GM23248 (cell line): ENCODE measurements around the gene FMN2. TPM values are rescaled to one million over a fixed set of nuclear protein-coding genes. Genes with fewer than 3 reads are reported as not detected.

Source experiments
- DNase-seq: peaks from one replicate; pipeline ENCODE4 v3.0.0-alpha.2; 2015
- H2AFZ ChIP-seq: fragments of 200-600 bp; sonication (generic); 2 replicates; pipeline ENCODE4 v1.6.1; 2016; ENCODE audit warnings: antibody characterized with exemption
- H3F3A ChIP-seq: fragments of 200-600 bp; sonication (generic); 2 replicates; pipeline ENCODE4 v1.6.1; 2016; ENCODE audit warnings: mild to moderate bottlenecking, antibody characterized with exemption, mixed run types; ENCODE audit not compliant: insufficient read depth
- H3K27ac ChIP-seq: fragments of 200-600 bp; sonication (generic); 2 replicates; pipeline ENCODE4 v1.5.1; 2016; ENCODE audit warnings: mild to moderate bottlenecking
- H3K27me3 ChIP-seq: fragments of 200-600 bp; sonication (generic); replicated peaks from 2 replicates; pipeline ENCODE4 v1.6.1; 2016; ENCODE audit warnings: mild to moderate bottlenecking; ENCODE audit not compliant: insufficient read depth
- H3K36me3 ChIP-seq: fragments of 200-600 bp; sonication (generic); 2 replicates; pipeline ENCODE4 v1.6.1; 2016; ENCODE audit warnings: low read depth, mild to moderate bottlenecking
- H3K4me1 ChIP-seq: fragments of 200-600 bp; sonication (generic); 2 replicates; pipeline ENCODE4 v1.6.1; 2016; ENCODE audit warnings: mild to moderate bottlenecking; ENCODE audit not compliant: insufficient read depth
- H3K4me2 ChIP-seq: fragments of 200-600 bp; sonication (generic); one replicate; pipeline ENCODE4 v1.6.1; 2016; ENCODE audit warnings: mild to moderate bottlenecking; ENCODE audit not compliant: unreplicated experiment
- H3K4me3 ChIP-seq: fragments of 200-600 bp; sonication (generic); 2 replicates; pipeline ENCODE4 v1.5.1; 2016; ENCODE audit warnings: mild to moderate bottlenecking
- H3K79me2 ChIP-seq: fragments of 200-600 bp; sonication (generic); 2 replicates; pipeline ENCODE4 v1.6.1; 2016; ENCODE audit warnings: mild to moderate bottlenecking; ENCODE audit not compliant: insufficient read depth
- H3K9ac ChIP-seq: fragments of 200-600 bp; sonication (generic); 2 replicates; pipeline ENCODE4 v1.6.1; 2016; ENCODE audit warnings: mild to moderate bottlenecking
- H3K9me2 ChIP-seq: fragments of 200-600 bp; sonication (generic); 2 replicates; pipeline ENCODE4 v1.6.1; 2016; ENCODE audit warnings: mixed run types, mild to moderate bottlenecking, moderate library complexity; ENCODE audit not compliant: insufficient read depth
- H3K9me3 ChIP-seq: fragments of 200-600 bp; sonication (generic); one replicate; pipeline ENCODE4 v1.6.1; 2017; ENCODE audit warnings: low read depth
- H4K20me1 ChIP-seq: fragments of 200-600 bp; sonication (generic); 2 replicates; pipeline ENCODE4 v1.6.0; 2016; ENCODE audit not compliant: insufficient read depth
- EZH2 ChIP-seq: fragments of 200-600 bp; sonication (generic); IDR thresholded peaks from 2 replicates; pipeline ENCODE4 v1.6.1; 2018; ENCODE audit warnings: antibody characterized with exemption, mild to moderate bottlenecking; ENCODE audit not compliant: insufficient read depth, poor library complexity, severe bottlenecking
- EZH2phosphoT487 ChIP-seq: fragments of 200-600 bp; sonication (generic); IDR thresholded peaks from 2 replicates; pipeline ENCODE4 v1.6.1; 2018; ENCODE audit warnings: antibody characterized with exemption, moderate library complexity, mild to moderate bottlenecking, low read depth; ENCODE audit not compliant: insufficient read depth
- WGBS, 2 experiments: methylation state at CpG; one replicate each; pipeline ENCODE4 v1.1.6; 2015 to 2017; ENCODE audit warnings: low lambda C conversion rate in 2 of 2, low coverage in 1 of 2; ENCODE audit errors: missing lambda C conversion rate in 2 of 2; 5-methylcytosine and 5-hydroxymethylcytosine counted together
- in situ Hi-C: fragments of 300-500 bp; cut with MboI; formaldehyde crosslinking; loops from 2 replicates; pipeline ENCODE4 v1.15.0; 2020
- polyA plus RNA-seq: library from polyadenylated mRNA; unstranded; fragments of >200 nt; fragmentation: Nextera tagmentation; extraction: Ambion mirVana; gene quantifications from 2 replicates; pipeline ENCODE4 v1.2.1, GENCODE V29; 2016
- total RNA-seq: library from RNA; depleted of rRNA; stranded (reverse); fragments of >200 nt; shearing (Covaris generic); gene quantifications from 2 replicates; pipeline ENCODE4 v1.2.3, GENCODE V29; 2014

Gene FMN2
- total and polyA plus RNA-seq, 2 experiments from 2014 or later = 78.2 to 114 TPM

DNA sequence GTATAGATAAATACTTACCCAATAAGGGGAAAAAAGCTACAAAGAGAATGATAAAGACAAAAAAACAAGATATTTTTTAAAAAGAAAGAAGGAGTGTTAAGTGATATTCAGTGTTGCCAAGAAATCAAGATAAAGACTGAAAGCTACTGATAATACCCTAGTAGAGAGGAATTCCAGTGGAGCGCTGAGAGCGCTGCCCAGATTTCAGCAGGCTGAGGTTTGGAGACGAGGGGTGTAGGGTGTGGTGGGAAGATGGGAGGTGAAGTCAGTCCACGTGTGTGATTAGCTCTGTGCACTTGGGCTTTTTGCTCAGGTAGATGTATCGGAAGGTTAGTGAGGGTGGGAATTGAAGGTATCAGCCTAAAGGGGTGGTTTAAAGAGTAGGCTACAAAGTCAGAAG lies 47.8 kb downstream of the FMN2 start:
- H4K20me1 ChIP-seq = no peaks in the 10 kb centered on the region
- no peak for DNase-seq
- no peak overlapping the region for H3K27ac ChIP-seq
- peaks cover 55% of the 10 kb centered on the region for H3K79me2 ChIP-seq
- 80 to 83% methylated on average over 5 of the region's 5 CpGs for WGBS, 2 experiments
- H3F3A ChIP-seq = peaks cover 6% of the 10 kb centered on the region; the same call in 1 of the 2 replicates
- peaks cover 25% of the 10 kb centered on the region for H3K4me1 ChIP-seq
- TF ChIP-seq EZH2phosphoT487 = no peak
- no peak for TF ChIP-seq EZH2
- H3K9me2 ChIP-seq = no peaks in the 10 kb centered on the region
- no peak overlapping the region for H3K9ac ChIP-seq
- no peaks in the 10 kb centered on the region for H3K9me3 ChIP-seq
- 0 out of 2 replicates have a peak, but pooled peaks cover 20% of the 10 kb centered on the region for H3K36me3 ChIP-seq
- no peak overlapping the region for H3K4me2 ChIP-seq
- H3K4me3 ChIP-seq = no peak overlapping the region
- no peak overlapping the region for H2AFZ ChIP-seq
- in situ Hi-C loops = no loop called here
- no peaks in the 10 kb centered on the region for H3K27me3 ChIP-seq

DNA sequence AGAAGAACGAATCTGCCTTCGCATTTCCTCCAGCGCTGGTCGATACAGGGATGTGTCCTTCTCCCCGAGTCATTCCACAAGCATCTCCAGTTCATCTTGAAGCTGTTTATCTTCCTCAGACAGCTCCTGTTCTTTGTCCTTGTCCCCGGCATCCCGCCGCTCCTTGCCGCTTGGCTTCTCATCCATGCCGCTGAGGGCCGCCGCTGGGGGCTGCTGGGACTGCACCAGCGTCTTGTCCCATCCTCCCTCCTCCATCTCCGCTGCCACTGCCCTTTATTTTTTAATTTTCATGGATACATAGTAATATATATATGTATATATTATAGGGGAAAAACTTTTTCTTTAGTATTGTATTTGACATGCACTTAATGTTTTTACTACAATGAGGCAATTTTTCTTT lies 53.4 kb downstream of the FMN2 start:
- peaks cover 25% of the 10 kb centered on the region for H3K79me2 ChIP-seq
- H3F3A ChIP-seq = peaks cover 9% of the 10 kb centered on the region; the same call in 1 of the 2 replicates
- DNase-seq = no peak
- WGBS, 2 experiments = 97 to 98% methylated on average over 14 of the region's 14 CpGs
- H3K9me2 ChIP-seq = no peaks in the 10 kb centered on the region
- H3K4me3 ChIP-seq = no peak overlapping the region
- no peak overlapping the region for H3K27ac ChIP-seq
- no peaks in the 10 kb centered on the region for H3K27me3 ChIP-seq
- peaks cover 16% of the 10 kb centered on the region; the same call in 1 of the 2 replicates for H3K36me3 ChIP-seq
- no peaks in the 10 kb centered on the region for H4K20me1 ChIP-seq
- TF ChIP-seq EZH2phosphoT487 = no peak
- TF ChIP-seq EZH2 = no peak
- in situ Hi-C loops = no loop called here
- no peaks in the 10 kb centered on the region for H3K9me3 ChIP-seq
- H3K4me1 ChIP-seq = no peaks in the 10 kb centered on the region
- H3K9ac ChIP-seq = no peak overlapping the region
- no peak overlapping the region for H3K4me2 ChIP-seq
- H2AFZ ChIP-seq = no peak overlapping the region

DNA sequence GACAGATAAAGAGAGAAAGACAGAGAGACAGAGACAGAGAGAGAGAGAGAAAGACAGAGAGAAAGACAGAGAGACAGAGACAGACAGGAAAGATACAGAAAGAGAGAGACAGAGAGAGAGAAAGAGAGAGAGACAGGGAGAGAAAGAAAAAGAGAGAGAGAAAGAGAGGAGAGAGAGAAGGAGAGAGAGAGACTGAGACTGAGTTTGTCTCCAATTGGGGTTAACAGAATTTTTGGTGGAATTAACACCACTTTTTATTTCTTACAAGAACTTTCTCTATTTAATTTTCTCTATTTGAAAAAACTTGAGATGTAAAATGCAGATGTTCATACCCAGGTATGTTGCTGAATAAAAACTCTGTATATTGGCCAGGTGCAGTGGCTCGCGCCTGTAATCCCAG lies 56.6 kb downstream of the FMN2 start:
- H3K4me2 ChIP-seq = no peak overlapping the region
- H3K27me3 ChIP-seq = no peaks in the 10 kb centered on the region
- H3K9me2 ChIP-seq = no peaks in the 10 kb centered on the region
- TF ChIP-seq EZH2phosphoT487 (no peak), EZH2 (no peak)
- H3K4me3 ChIP-seq = no peak overlapping the region
- 100% methylated on average over 2 of the region's 2 CpGs for WGBS, 2 experiments
- in situ Hi-C loops = no loop called here
- no peak overlapping the region for H2AFZ ChIP-seq
- peaks cover 27% of the 10 kb centered on the region for H3K4me1 ChIP-seq
- H3K79me2 ChIP-seq = peaks cover 28% of the 10 kb centered on the region
- DNase-seq = no peak
- H3K9ac ChIP-seq = no peak overlapping the region
- no peaks in the 10 kb centered on the region for H4K20me1 ChIP-seq
- no peak overlapping the region for H3K27ac ChIP-seq
- H3K36me3 ChIP-seq = peaks cover 5% of the 10 kb centered on the region; the same call in 1 of the 2 replicates
- peaks cover 23% of the 10 kb centered on the region for H3F3A ChIP-seq
- H3K9me3 ChIP-seq = no peaks in the 10 kb centered on the region

DNA sequence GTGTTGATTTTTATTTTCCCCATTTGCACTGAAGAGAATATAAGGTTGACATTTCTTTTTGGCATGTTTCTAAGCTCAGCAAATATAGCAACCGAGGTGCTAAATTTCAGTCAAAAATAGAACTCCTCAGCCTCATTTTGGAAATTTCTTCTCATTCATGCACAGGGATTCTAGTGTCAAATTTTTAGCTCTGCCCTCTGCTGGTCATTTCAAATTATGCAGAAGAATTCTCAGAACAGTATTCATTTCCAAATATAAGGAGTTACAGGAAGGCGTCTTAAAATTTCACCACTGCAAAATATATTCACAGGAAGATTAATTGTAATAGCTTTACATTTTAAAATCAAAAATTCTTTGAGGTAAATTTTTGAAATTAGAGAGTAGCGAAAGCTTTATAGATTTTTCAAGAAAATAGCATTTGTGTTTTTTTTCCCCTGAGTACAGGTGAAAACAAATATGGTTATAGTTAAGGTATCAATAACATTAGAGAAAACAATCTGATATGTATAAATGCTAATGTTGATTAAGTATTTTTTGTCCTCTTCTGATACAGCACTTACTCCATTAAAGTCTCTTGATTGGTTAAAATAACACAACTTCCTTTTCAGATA lies 57.9 kb downstream of the FMN2 start:
- no peaks in the 10 kb centered on the region; the same call in 1 of the 2 replicates for H3K36me3 ChIP-seq
- H3K27ac ChIP-seq = no peak overlapping the region
- H3K27me3 ChIP-seq = no peaks in the 10 kb centered on the region
- H3K9ac ChIP-seq = no peak overlapping the region
- TF ChIP-seq EZH2 = no peak
- no peak for TF ChIP-seq EZH2phosphoT487
- H3F3A ChIP-seq = peaks cover 25% of the 10 kb centered on the region
- no peak overlapping the region for H2AFZ ChIP-seq
- H3K4me2 ChIP-seq = no peak overlapping the region
- H3K9me2 ChIP-seq = no peaks in the 10 kb centered on the region
- H3K9me3 ChIP-seq = no peaks in the 10 kb centered on the region
- in situ Hi-C loops = loop anchor here (10.0 kb wide), 1 partner anchor 115 kb away; no protein-coding TSS in a partner anchor
- DNase-seq = peak; percentile 57
- no peaks in the 10 kb centered on the region for H4K20me1 ChIP-seq
- H3K79me2 ChIP-seq = peaks cover 32% of the 10 kb centered on the region
- WGBS, 2 experiments = 24 to 27% methylated on average over 3 of the region's 3 CpGs
- no peak overlapping the region for H3K4me3 ChIP-seq
- peaks cover 27% of the 10 kb centered on the region for H3K4me1 ChIP-seq
